ENCODE measurements around the gene AASDH.

Gene AASDH

DNA sequence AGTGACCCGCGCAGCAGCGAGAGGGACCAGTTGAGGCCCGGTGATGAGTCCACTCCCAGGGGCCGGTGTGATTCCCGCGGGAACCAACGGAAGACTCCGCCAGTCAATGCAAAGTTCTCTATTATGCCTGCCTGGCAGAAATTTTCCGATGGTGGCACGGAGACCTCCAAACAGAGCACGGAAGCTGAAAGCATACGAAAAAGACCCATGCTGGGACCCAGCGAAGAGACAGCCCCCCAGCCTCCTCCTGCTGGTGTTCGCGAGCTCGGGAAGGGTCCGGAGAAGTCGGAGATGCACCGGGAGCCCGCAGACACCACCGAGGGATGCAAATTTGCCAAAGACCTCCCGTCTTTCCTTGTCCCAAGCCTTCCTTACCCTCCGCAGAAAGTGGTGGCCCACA, 71.7 kb downstream of the AASDH start:
- H3K4me1 Mint-ChIP-seq (ENCODE audit: low read depth): no peaks in the 10 kb centered on the region
- no peak overlapping the region for H3K27ac Mint-ChIP-seq
- H3K4me3 Mint-ChIP-seq: no peak overlapping the region
- H3K27me3 Mint-ChIP-seq: no peaks in the 10 kb centered on the region
- H3K9me3 Mint-ChIP-seq: no peaks in the 10 kb centered on the region
- no peaks in the 10 kb centered on the region for H3K36me3 Mint-ChIP-seq (ENCODE audit: low read depth)

DNA sequence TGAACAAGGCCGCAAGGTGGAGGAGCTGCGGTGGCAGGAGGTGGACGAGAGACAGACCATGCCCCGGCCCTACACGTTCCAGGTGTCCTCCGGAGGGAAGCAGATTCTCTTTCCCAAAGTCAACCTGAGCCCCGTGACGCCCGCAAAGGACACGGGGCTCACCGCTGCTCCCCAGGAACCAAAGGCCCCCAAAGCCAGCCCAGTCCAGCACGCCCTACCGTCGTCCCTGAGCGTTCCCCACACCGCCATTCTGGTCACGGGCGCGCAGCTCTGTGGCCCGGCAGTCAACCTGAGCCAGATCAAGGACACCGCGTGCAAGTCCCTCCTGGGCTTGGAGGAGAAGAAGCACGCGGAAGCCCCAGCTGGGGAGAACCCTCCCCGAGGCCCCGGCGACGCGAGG, 72.2 kb downstream of the AASDH start:
- H3K4me3 Mint-ChIP-seq: no peak overlapping the region
- no peak overlapping the region for H3K27ac Mint-ChIP-seq
- H3K4me1 Mint-ChIP-seq (ENCODE audit: low read depth): no peaks in the 10 kb centered on the region
- H3K36me3 Mint-ChIP-seq (ENCODE audit: low read depth): no peaks in the 10 kb centered on the region
- H3K27me3 Mint-ChIP-seq: no peaks in the 10 kb centered on the region
- H3K9me3 Mint-ChIP-seq: no peaks in the 10 kb centered on the region

DNA sequence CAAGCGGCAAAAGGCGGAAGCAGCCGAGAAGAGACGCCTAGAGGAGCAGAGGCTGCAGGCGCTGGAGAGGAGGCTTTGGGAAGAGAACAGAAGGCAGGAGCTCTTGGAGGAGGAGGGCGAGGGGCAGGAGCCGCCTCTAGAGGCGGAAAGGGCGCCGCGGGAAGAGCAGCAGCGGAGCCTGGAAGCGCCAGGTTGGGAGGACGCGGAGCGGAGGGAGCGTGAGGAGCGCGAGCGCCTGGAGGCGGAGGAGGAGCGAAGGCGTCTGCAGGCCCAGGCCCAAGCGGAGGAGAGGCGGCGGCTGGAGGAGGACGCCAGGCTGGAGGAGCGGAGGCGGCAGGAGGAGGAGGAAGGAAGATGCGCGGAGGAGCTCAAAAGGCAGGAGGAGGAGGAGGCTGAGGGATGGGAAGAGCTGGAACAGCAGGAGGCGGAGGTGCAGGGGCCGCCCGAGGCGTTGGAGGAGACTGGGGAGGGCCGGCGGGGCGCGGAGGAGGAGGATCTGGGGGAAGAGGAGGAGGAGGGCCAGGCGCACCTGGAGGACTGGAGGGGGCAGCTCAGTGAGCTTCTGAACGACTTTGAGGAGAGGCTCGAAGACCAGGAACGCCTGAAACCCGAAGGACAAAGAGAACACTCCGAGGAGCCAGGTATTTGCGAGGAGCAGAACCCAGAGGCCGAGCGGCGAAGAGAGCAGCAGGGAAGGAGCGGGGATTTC, 72.9 kb downstream of the AASDH start:
- no peak overlapping the region for H3K4me3 Mint-ChIP-seq
- no peaks in the 10 kb centered on the region for H3K27me3 Mint-ChIP-seq
- no peaks in the 10 kb centered on the region for H3K9me3 Mint-ChIP-seq
- H3K27ac Mint-ChIP-seq: no peak overlapping the region
- no peaks in the 10 kb centered on the region for H3K36me3 Mint-ChIP-seq (ENCODE audit: low read depth)
- no peaks in the 10 kb centered on the region for H3K4me1 Mint-ChIP-seq (ENCODE audit: low read depth)

DNA sequence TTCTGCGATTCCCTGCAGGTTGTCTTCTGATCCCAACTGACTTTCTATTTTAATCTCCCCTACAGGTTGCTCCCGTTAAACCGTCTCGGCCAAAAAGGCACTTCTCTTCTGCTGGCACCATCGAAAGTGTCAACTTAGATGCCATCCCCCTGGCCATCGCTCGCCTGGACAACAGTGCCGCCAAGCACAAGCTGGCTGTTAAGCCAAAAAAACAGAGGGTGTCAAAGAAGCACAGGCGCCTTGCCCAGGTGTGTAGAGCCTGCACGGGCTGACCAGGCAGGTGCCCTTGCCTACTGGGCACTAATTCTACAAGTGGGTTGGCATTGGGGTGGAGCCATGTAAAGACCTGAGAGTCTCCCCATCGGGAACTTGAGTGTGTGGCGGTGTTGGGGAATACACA, 74.2 kb downstream of the AASDH start:
- H3K9me3 Mint-ChIP-seq: no peaks in the 10 kb centered on the region
- no peak overlapping the region for H3K27ac Mint-ChIP-seq
- no peak overlapping the region for H3K4me3 Mint-ChIP-seq
- no peaks in the 10 kb centered on the region for H3K36me3 Mint-ChIP-seq (ENCODE audit: low read depth)
- no peaks in the 10 kb centered on the region for H3K4me1 Mint-ChIP-seq (ENCODE audit: low read depth)
- H3K27me3 Mint-ChIP-seq: no peaks in the 10 kb centered on the region

DNA sequence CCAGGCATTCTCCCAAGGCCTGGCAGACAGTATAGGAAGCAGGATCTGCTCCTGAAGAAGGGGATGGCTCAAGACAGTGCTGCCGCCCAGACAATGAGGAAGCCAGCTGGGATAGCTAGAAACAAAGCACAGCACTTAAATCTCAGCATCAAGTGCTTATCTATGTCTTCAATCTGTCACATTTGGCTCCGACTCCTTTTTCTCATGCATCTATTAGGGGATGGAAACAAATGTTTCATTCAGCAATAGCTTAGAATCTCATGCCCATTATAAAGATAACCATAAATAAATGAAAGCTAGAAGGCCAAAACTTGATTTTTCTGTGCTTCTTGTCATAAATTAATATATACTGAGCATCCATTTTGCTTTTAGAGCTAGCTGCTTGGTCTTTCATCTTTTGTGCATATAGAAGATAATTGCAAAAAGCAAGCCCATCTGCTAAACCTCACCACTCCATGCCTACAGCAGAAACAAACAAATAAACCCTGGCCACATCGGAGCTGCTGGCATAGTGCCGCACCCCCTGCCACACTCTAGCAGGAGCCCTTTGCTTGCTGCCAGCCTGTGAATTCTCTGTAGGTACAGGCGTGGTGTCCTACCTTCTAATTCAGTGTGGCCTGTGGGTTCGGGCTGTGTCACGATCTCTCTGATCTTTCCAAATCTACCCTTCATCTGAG, 75.9 kb downstream of the AASDH start:
- no peak overlapping the region for H3K4me3 Mint-ChIP-seq
- no peaks in the 10 kb centered on the region for H3K4me1 Mint-ChIP-seq (ENCODE audit: low read depth)
- H3K36me3 Mint-ChIP-seq (ENCODE audit: low read depth): no peaks in the 10 kb centered on the region
- H3K27me3 Mint-ChIP-seq: no peaks in the 10 kb centered on the region
- H3K9me3 Mint-ChIP-seq: no peaks in the 10 kb centered on the region
- H3K27ac Mint-ChIP-seq: no peak overlapping the region

DNA sequence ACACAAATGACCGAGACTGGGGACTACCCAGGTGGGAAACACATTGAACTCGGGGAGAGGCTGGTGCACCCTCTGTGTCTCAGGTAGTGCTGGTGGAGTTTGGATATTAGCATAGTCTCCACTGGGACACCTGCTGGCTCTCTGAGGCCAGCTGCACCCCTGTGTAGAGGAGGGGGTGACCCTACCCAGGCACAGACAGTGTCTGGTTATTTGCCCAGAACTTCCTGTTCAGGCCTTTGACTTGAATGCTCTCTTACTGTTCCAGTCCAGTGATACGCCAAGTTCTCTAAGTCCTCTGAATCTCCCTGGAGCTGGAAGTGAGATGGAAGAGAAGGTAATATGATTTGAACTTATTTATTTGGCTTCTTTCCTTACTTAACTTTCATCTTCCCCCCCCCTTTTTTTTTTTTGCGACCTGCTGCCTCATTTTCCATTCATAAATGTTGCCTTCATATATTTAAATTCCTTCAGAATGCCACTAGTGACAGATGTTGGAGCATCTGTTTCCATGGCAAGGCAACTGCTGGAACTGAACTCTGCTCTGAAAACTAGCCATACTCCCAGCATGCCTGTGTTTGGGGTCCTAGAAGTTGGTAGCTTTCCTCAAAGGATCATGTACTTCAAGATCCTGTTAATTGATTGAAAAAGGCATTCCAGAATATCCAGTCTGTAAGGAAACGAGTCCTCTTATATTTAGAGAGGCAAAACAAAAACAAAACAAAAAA, 76.7 kb downstream of the AASDH start:
- Mint-ChIP-seq H3K9me3 (no peaks in the 10 kb centered on the region), H3K4me3 (no peak overlapping the region), H3K36me3 (ENCODE audit: low read depth) (no peaks in the 10 kb centered on the region), H3K27me3 (no peaks in the 10 kb centered on the region), H3K4me1 (ENCODE audit: low read depth) (no peaks in the 10 kb centered on the region), H3K27ac (no peak overlapping the region)

DNA sequence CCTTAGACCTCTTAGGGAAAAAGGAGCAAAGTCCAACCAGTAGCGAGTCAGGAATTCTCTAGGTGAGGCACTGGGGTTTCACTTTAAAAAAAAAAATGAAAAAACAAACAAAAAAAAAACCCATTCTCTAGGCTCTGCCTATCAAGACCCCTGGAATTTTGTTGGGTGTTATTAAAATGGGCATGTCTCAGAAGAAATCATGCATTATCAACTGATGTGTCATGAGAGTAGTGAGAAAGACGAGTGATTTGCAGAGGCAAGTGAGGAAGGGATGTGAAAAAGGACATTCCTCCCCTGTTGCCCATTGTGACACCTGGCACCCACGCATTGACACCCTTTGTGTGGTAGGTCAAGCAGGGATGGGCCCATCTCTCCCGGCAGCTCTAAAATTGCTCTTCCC, 78.9 kb downstream of the AASDH start:
- Mint-ChIP-seq H3K4me3 (no peak overlapping the region), H3K4me1 (ENCODE audit: low read depth) (no peaks in the 10 kb centered on the region), H3K9me3 (no peaks in the 10 kb centered on the region), H3K36me3 (ENCODE audit: low read depth) (no peaks in the 10 kb centered on the region), H3K27ac (no peak overlapping the region), H3K27me3 (no peaks in the 10 kb centered on the region)

DNA sequence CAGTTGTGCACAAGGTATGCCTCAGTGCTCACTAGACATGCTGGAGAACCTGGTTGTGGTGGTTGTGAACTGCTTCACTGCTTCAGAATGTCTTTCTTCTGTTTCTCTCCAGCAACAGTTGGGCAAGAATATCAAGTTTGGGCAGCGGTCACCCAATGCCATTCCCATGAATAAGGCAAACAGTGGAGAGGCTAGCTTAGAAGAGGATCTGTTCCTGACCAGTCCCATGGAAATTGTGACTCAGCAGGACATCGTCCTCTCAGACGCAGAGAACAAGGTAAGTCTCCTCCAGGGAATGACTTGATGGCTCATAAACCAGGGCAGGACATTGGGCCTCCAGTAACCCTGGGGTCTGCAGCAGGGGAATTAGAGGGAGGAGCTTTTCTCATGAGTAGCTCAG, 79.9 kb downstream of the AASDH start:
- Mint-ChIP-seq H3K4me3 (no peak overlapping the region), H3K27me3 (no peaks in the 10 kb centered on the region), H3K9me3 (no peaks in the 10 kb centered on the region), H3K36me3 (ENCODE audit: low read depth) (no peaks in the 10 kb centered on the region), H3K27ac (no peak overlapping the region), H3K4me1 (ENCODE audit: low read depth) (no peaks in the 10 kb centered on the region)

DNA sequence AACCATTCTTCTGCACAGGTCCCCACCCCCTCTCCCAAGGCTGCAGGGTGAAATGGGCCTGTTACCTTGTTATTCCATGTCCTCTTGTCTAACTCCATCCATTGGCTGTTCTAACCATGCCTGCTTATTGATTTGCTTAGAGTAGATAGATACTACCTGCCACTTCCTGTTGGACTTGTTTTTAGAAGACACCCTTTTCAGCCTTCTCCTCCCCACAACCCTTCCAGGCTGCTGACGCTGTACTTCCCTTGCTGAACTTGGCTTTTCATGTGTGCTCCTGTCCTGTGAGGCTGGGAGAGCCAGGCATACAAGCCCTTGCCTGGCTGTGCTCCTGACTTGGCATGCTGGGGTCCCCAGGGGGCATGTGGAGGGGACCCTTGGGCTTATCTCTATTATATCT, 81.9 kb downstream of the AASDH start:
- Mint-ChIP-seq H3K27ac (no peak overlapping the region), H3K27me3 (no peaks in the 10 kb centered on the region), H3K4me3 (no peak overlapping the region), H3K36me3 (ENCODE audit: low read depth) (no peaks in the 10 kb centered on the region), H3K9me3 (no peaks in the 10 kb centered on the region), H3K4me1 (ENCODE audit: low read depth) (peaks cover 4% of the 10 kb centered on the region)

DNA sequence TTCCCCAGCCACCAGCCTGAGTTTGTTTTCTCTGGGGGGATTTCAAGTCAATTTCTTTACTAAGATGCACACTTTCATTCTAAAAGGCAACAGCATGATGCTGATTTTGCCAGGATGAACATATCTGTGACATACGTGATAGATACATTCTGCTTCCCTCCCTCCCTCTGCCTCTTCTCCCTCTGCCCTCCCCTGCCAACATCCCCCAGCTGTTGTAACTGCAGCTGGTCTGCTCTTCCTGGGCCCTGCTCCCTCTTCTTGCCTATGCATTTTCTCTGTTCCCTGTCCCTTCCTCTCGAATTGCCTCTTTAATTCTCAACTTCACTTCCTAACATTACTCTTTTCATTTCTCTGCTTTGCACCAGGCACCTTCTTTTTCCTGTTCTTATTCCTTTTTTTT, 83.4 kb downstream of the AASDH start:
- H3K4me3 Mint-ChIP-seq: no peak overlapping the region
- H3K4me1 Mint-ChIP-seq (ENCODE audit: low read depth): peaks cover 4% of the 10 kb centered on the region
- no peak overlapping the region for H3K27ac Mint-ChIP-seq
- H3K36me3 Mint-ChIP-seq (ENCODE audit: low read depth): no peaks in the 10 kb centered on the region
- H3K9me3 Mint-ChIP-seq: no peaks in the 10 kb centered on the region
- peaks cover 4% of the 10 kb centered on the region for H3K27me3 Mint-ChIP-seq

DNA sequence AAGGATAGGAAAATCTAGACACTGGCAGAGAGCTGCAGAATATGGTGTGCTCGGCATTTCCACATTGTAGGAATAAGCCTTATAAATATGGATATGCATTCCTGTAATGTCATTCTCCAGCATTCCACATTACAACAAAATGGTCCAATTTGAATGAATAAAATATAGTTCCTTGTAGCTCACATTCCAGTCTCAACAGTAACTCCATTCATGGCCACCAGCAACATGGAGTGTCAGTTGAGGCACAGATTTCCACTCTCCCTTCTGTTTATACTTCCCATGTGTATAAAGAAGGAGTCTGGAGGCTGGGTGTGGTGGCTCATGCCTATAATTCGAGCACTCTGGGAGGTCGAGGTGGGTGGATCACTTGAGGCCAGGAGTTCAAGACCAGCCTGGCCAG, 84.5 kb downstream of the AASDH start:
- H3K4me1 Mint-ChIP-seq (ENCODE audit: low read depth): peaks cover 4% of the 10 kb centered on the region
- H3K9me3 Mint-ChIP-seq: no peaks in the 10 kb centered on the region

DNA sequence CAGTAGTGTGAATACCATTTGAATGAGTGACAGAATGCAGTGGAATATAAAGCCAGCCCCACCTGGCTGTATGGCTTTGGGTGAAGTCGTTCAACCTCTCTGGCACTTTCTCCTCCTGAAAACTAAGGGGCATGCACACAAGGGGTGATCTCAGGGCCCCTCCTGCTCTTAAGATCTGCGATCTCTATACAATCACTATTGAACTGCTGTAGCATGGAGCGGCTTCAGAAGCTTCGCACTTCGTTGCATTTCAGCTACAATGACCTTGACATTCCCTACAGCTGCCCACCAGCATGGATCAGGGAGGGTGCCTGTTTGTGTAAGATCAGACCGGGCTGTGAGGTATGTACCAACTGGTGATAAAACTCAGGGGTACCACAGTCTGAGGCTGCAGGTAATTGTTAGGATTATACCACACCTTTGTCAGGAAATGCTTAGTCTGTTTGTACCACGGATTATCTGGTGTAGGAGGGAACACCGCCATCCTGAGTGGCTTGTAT, 85.2 kb downstream of the AASDH start:
- H3K27ac Mint-ChIP-seq: no peak overlapping the region
- no peaks in the 10 kb centered on the region for H3K36me3 Mint-ChIP-seq (ENCODE audit: low read depth)
- no peak overlapping the region for H3K4me3 Mint-ChIP-seq
- peaks cover 4% of the 10 kb centered on the region for H3K4me1 Mint-ChIP-seq (ENCODE audit: low read depth)
- H3K27me3 Mint-ChIP-seq: peaks cover 4% of the 10 kb centered on the region
- no peaks in the 10 kb centered on the region for H3K9me3 Mint-ChIP-seq

More for the DNA sequence above, 84.5 kb downstream of the AASDH start:
- Mint-ChIP-seq H3K27me3 (peaks cover 4% of the 10 kb centered on the region), H3K27ac (no peak overlapping the region), H3K36me3 (ENCODE audit: low read depth) (no peaks in the 10 kb centered on the region), H3K4me3 (no peak overlapping the region)

DNA sequence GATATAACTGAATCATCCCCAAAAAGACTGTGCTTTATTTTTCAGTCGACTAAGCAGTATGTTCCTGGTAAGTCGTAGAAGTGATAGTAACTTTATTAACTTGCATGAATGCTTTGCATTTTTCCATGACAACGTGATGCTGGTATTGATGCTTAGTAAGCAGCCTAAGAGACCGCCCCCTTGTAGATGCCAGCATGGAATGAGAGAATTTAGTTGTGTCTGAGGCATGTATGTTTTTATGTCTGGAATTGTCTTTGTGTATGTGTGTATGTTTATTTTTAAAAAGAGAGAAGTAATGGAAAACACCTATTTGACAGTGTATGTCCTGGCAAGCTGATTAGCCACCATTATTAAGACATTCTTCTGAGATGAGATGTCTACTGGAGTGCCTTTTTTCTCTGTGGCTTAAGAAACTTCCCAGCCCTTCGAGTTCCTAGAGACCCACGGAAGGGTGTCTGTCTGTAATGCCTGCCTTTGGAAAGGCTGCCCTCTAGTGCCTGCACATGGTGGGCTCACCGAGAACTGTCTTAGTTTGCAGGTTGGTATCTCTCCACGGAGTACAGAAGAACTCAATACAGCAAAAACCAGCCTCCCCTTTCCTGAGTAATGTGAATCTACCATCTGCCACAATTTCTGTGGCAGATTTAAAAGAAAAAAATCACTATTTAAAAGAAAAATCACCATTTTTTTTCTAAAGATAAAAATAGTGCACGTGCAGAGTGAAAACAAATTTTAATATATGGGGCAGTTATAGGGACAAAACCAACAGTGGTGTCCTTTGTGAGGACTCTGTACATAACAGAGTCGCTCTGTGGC, 85.9 kb downstream of the AASDH start:
- Mint-ChIP-seq H3K27ac (no peak overlapping the region), H3K4me3 (no peak overlapping the region), H3K27me3 (peaks cover 4% of the 10 kb centered on the region), H3K4me1 (ENCODE audit: low read depth) (peaks cover 4% of the 10 kb centered on the region), H3K9me3 (no peaks in the 10 kb centered on the region), H3K36me3 (ENCODE audit: low read depth) (no peaks in the 10 kb centered on the region)

DNA sequence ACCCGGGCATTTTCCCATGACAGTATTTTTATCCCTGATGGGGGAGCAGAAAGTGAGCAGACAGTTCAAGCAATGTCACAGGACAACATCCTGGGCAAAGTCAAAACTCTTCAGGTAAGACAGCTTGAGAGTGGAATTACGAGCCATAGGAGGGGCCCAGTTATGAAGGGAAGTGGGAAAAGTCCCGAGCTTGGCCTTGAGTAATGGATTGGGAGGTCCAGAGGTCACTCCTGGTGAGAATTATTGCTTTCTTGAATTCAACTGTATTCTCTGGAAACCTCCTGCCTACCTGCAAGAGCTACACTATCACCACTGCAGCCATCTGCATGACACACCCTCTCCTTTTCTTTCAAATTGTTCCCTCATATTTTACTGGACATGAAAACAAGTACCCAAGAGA, 89.1 kb downstream of the AASDH start:
- H3K27ac Mint-ChIP-seq: no peak overlapping the region
- no peaks in the 10 kb centered on the region for H3K9me3 Mint-ChIP-seq
- peaks cover 4% of the 10 kb centered on the region for H3K4me1 Mint-ChIP-seq (ENCODE audit: low read depth)
- H3K36me3 Mint-ChIP-seq (ENCODE audit: low read depth): no peaks in the 10 kb centered on the region
- H3K27me3 Mint-ChIP-seq: peaks cover 4% of the 10 kb centered on the region
- no peak overlapping the region for H3K4me3 Mint-ChIP-seq

DNA sequence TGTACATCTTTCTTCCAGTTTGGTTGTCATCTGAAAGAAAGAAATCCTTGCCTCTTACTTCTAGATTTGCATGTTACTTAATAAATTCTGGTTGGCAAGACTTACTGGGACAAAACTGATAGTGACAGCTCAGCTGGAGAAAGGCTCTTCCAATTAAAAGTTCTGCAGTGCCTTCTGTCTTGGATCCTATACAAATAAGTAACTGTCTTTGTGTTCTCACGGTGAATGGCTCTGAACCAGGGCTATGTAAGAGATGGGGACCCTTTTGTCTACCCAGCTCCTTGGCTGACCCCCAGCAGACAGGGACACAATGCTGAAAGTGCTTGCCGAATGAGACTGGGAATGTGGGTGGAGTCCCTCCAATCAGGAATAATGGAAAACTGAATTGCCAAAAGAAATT, 89.5 kb downstream of the AASDH start:
- no peak overlapping the region for H3K27ac Mint-ChIP-seq
- H3K27me3 Mint-ChIP-seq: peaks cover 4% of the 10 kb centered on the region
- no peaks in the 10 kb centered on the region for H3K9me3 Mint-ChIP-seq
- H3K4me1 Mint-ChIP-seq (ENCODE audit: low read depth): peaks cover 4% of the 10 kb centered on the region
- no peaks in the 10 kb centered on the region for H3K36me3 Mint-ChIP-seq (ENCODE audit: low read depth)
- no peak overlapping the region for H3K4me3 Mint-ChIP-seq

Measured in stimulated activated naive CD8-positive, alpha-beta T cell treated with anti-CD3 and anti-CD28 coated beads, Interleukin-15, Interleukin-2, amounts not matched to agents 100 ng/mL and 50 ng/mL, for 24 hours (primary cell).